SHP77 (cell line): Measurements from ENCODE around the gene FLT3LG.

Experiments used
- DNase-seq, 2 experiments: peaks; one replicate each; lab custom pipeline; 2025; lab: John Stamatoyannopoulos, UW

FLT3LG gene

GRCh38 chr19:49473868-49474541 lies at the start of gene FLT3LG:
FLT3LG (plus strand) TSS chr19:49474215; CDS start chr19:49474640, 425 bp downstream.
- peak; percentile 32 to 33 for DNase-seq

GRCh38 chr19:49425178-49425577 lies 48.8 kb upstream of the FLT3LG start, which contains the start of gene GFY:
GFY (plus strand) TSS chr19:49425388; CDS start chr19:49426431, 1,043 bp downstream.
- no peak for DNase-seq

- DNase-seq, result peak; percentile 38 to 57
Observed at GRCh38 chr19:49425922-49426592, 48.0 kb upstream of the FLT3LG start.

- DNase-seq, result no peak
Observed at GRCh38 chr19:49427339-49427738, 46.7 kb upstream of the FLT3LG start.

GRCh38 chr19:49427855-49428546 lies 46.0 kb upstream of the FLT3LG start:
- no peak for DNase-seq

GRCh38 chr19:49428547-49429451 lies 45.2 kb upstream of the FLT3LG start:
- DNase-seq, result no peak

GRCh38 chr19:49430172-49430677 lies 43.8 kb upstream of the FLT3LG start:
- DNase-seq, result no peak

- peak in 1 of 2 experiments; percentile 41 for DNase-seq
Observed at GRCh38 chr19:49430678-49431329, 43.2 kb upstream of the FLT3LG start.

GRCh38 chr19:49431330-49431749 lies 42.7 kb upstream of the FLT3LG start:
- no peak for DNase-seq

GRCh38 chr19:49432141-49433073 lies 41.6 kb upstream of the FLT3LG start:
- DNase-seq, result no peak

GRCh38 chr19:49433240-49433901 lies 40.6 kb upstream of the FLT3LG start:
- DNase-seq, result no peak

GRCh38 chr19:49434907-49435583 lies 39.0 kb upstream of the FLT3LG start:
- no peak for DNase-seq

- DNase-seq, result no peak
Observed at GRCh38 chr19:49435670-49436069, 38.3 kb upstream of the FLT3LG start.

GRCh38 chr19:49436381-49437017 lies 37.5 kb upstream of the FLT3LG start:
- no peak for DNase-seq

GRCh38 chr19:49437231-49437630 lies 36.8 kb upstream of the FLT3LG start:
- no peak for DNase-seq

- DNase-seq, result no peak
Observed at GRCh38 chr19:49438261-49438660, 35.8 kb upstream of the FLT3LG start.

GRCh38 chr19:49439836-49440235 lies 34.2 kb upstream of the FLT3LG start:
- no peak for DNase-seq
